Measurements from ENCODE around the gene NUP205. TPM values are rescaled to one million over a fixed set of nuclear protein-coding genes. Genes with fewer than 3 reads are reported as not detected.

NUP205 gene
- total and polyA plus RNA-seq, 12 donors = 22.3 to 48.1 (median 35.4) TPM

DNA sequence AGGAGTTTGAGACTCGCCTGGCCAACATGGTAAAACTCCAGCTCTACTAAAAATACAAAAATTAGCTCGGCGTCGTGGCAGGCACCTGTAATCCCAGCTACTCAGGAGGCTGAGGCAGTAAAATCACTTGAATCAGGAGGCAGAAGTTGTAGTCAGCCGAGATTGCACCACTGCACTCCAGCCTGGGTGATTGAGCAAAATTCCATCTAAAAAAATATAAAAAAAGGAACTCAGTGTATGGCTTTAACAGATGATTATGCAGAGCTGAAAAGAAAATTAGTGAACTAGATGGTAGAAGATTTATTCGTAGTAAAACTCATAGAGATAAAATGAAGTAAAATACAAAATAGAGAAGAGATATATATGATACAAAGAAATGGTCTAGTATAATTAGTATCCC is 35.2 kb upstream of the NUP205 start:
- Histone ChIP-seq H3K4me3 (no peak overlapping the region), H3K4me1 (replicated peaks in 1 of 2) (no peaks in the 10 kb centered on the region), H3K27me3 (no peaks in the 10 kb centered on the region), H3K27ac (no peak overlapping the region), H3K36me3 (replicated peaks in 1 of 2) (no peaks in the 10 kb centered on the region), H3K9me3 (replicated peaks in 1 of 3) (no peaks in the 10 kb centered on the region)
- 84 to 95% (median 87%) methylated on average over 6 of the region's 6 CpGs for WGBS, 4 donors
- TF ChIP-seq, protein P1, sequence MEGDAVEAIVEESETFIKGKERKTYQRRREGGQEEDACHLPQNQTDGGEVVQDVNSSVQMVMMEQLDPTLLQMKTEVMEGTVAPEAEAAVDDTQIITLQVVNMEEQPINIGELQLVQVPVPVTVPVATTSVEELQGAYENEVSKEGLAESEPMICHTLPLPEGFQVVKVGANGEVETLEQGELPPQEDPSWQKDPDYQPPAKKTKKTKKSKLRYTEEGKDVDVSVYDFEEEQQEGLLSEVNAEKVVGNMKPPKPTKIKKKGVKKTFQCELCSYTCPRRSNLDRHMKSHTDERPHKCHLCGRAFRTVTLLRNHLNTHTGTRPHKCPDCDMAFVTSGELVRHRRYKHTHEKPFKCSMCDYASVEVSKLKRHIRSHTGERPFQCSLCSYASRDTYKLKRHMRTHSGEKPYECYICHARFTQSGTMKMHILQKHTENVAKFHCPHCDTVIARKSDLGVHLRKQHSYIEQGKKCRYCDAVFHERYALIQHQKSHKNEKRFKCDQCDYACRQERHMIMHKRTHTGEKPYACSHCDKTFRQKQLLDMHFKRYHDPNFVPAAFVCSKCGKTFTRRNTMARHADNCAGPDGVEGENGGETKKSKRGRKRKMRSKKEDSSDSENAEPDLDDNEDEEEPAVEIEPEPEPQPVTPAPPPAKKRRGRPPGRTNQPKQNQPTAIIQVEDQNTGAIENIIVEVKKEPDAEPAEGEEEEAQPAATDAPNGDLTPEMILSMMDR (IDR thresholded peaks at IDR 0.05) = no peak
- TF ChIP-seq POLR2A (IDR thresholded peaks at IDR 0.05) = no peak
- intact Hi-C loops (cut with DNase I) = no loop called here
- no peak for DNase-seq

DNA sequence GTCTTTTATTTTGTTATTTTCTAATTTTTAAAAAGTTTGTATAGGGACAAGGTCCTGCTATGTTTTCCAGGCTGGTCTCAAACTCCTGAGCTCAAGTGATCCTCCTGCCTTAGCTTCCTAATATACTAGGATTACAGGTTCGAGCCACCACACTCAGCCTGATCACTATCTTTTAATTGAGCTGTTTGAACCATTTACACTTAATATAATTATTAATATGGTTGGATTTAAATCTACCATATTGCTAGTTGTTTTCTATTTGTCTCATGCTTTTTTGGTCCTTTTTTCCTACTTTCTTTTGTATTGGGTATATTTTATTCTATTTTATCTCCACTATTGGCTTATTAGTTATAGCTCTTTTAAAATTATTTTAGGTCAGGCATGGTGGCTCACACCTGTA is 34.6 kb upstream of the NUP205 start:
- no peaks in the 10 kb centered on the region for H3K36me3 ChIP-seq (replicated peaks in 1 of 2)
- 88 to 96% (median 92%) methylated on average over 1 of the region's 1 CpG for WGBS, 4 donors
- no peak for TF ChIP-seq POLR2A (IDR thresholded peaks at IDR 0.05)
- TF ChIP-seq, protein P1 (IDR thresholded peaks at IDR 0.05) = no peak
- no peak overlapping the region for H3K27ac ChIP-seq
- H3K4me1 ChIP-seq (replicated peaks in 1 of 2) = no peaks in the 10 kb centered on the region
- H3K4me3 ChIP-seq = no peak overlapping the region
- no peak for DNase-seq
- intact Hi-C loops (cut with DNase I) = no loop called here
- H3K27me3 ChIP-seq = no peaks in the 10 kb centered on the region
- no peaks in the 10 kb centered on the region for H3K9me3 ChIP-seq (replicated peaks in 1 of 3)

DNA sequence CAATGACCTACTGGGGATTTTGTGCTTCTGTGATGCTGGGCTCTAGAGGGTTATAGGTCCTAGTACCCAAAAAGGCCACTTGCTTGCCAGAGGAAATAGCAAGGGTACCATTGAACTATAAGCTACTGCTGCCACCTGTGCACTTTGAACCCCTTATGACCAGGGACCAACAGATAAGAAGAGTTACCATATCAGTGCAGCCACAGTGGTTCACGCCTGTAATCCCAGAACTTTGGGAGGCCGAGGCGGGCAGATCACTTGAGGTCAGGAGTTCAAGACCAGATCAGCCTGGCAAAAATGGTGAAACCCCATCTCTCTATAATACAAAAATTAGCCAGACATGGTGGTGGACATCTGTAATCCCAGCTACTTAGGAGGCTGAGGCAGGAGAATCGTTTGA is 32.3 kb upstream of the NUP205 start:
- no peaks in the 10 kb centered on the region for H3K9me3 ChIP-seq (replicated peaks in 1 of 3)
- no peak overlapping the region for H3K4me3 ChIP-seq
- no peaks in the 10 kb centered on the region for H3K27me3 ChIP-seq
- H3K4me1 ChIP-seq (replicated peaks in 1 of 2) = no peaks in the 10 kb centered on the region
- WGBS, 4 donors = 90 to 95% (median 94%) methylated on average over 3 to 4 of the region's 4 CpGs
- intact Hi-C loops (cut with DNase I) = no loop called here
- H3K36me3 ChIP-seq (replicated peaks in 1 of 2) = no peaks in the 10 kb centered on the region
- TF ChIP-seq POLR2A (IDR thresholded peaks at IDR 0.05) = no peak
- no peak overlapping the region for H3K27ac ChIP-seq
- no peak for DNase-seq

DNA sequence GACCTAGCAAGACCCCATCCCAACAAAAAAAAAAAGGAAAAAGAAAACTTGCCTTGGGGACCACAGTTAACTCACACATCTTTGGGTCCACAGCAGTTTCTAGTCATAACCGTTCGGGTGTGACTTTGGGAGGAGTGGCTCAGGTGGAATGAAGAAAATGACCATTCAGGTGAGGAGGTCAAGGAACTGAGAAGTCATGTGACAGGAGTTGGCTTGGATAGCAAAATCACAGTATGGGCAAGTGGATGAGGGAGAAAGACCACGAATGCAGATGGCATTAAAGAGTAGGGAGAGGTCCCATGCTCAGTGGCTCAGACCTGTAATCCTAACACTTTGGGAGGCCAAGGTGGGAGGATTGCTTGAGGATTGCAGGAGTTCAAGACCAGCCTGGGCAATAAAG is 30.7 kb upstream of the NUP205 start:
- no peak overlapping the region for H3K4me3 ChIP-seq
- no peak for DNase-seq
- intact Hi-C loops (cut with DNase I) = no loop called here
- no peaks in the 10 kb centered on the region for H3K4me1 ChIP-seq (replicated peaks in 1 of 2)
- no peaks in the 10 kb centered on the region for H3K9me3 ChIP-seq (replicated peaks in 1 of 3)
- WGBS, 4 donors = 74 to 82% (median 74%) methylated on average over 3 of the region's 3 CpGs
- no peaks in the 10 kb centered on the region for H3K36me3 ChIP-seq (replicated peaks in 1 of 2)
- TF ChIP-seq POLR2A (IDR thresholded peaks at IDR 0.05) = no peak
- no peaks in the 10 kb centered on the region for H3K27me3 ChIP-seq
- no peak overlapping the region for H3K27ac ChIP-seq

DNA sequence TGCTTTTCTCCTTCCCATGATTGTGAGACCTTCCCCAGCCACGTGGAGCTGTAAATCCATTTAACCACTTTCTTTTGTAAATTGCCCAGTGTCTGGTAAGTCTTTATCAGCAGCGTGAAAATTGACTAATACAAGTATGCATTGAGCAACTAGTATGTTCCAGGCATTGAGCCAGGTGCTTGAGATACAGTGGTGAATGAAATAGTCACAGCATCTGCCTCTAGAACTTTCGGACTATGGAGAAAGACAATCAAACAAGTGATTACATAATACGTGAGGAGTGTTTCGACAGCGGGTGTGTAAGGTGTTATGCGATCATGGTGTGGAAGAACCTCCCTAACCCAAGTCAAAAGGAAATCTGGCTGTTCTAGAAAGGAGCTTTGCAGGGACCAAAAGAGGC is 21.6 kb upstream of the NUP205 start:
- intact Hi-C loops (cut with DNase I) = no loop called here
- Histone ChIP-seq H3K4me3 (no peak overlapping the region), H3K36me3 (replicated peaks in 1 of 2) (no peaks in the 10 kb centered on the region), H3K27me3 (no peaks in the 10 kb centered on the region), H3K4me1 (replicated peaks in 1 of 2) (no peaks in the 10 kb centered on the region), H3K27ac (no peak overlapping the region), H3K9me3 (replicated peaks in 1 of 3) (no peaks in the 10 kb centered on the region)
- no peak for TF ChIP-seq POLR2A (IDR thresholded peaks at IDR 0.05)
- TF ChIP-seq, protein P1 (IDR thresholded peaks at IDR 0.05) = no peak
- DNase-seq = peak in 4 of 7 donors; percentile 23 to 49 (median 36)
- 57 to 69% (median 66%) methylated on average over 7 of the region's 7 CpGs for WGBS, 4 donors

Measured in adrenal gland (tissue), 12 donors.